HepG2 (cell line): ENCODE results near the gene ZCCHC17. TPM values are rescaled to one million over a fixed set of nuclear protein-coding genes. Genes with fewer than 3 reads are reported as not detected.
A peak's percentile ranks its signal among the peaks of the same experiment; 100 is the strongest.

Source experiments
- CHCHD3 ChIP-seq: sonication (generic); formaldehyde crosslinking; IDR thresholded peaks from 2 replicates; pipeline ENCODE4 v1.8.0; 2022; ENCODE audit warnings: mild to moderate bottlenecking, missing genetic modification reagents, moderate library complexity
- EED ChIP-seq: sonication (generic); formaldehyde crosslinking; IDR thresholded peaks from 2 replicates; pipeline ENCODE4 v1.5.0; 2020; ENCODE audit warnings: mild to moderate bottlenecking, missing genetic modification reagents
- HHEX ChIP-seq: IDR thresholded peaks from 2 replicates; pipeline ENCODE4 v1.6.1; 2016; ENCODE audit warnings: control low read depth
- HOXA3 ChIP-seq: sonication (generic); formaldehyde crosslinking; IDR thresholded peaks from 2 replicates; pipeline ENCODE4 v1.5.0; 2020; ENCODE audit warnings: missing genetic modification reagents
- JUN ChIP-seq: sonication (generic); formaldehyde crosslinking; IDR thresholded peaks from 2 replicates; pipeline ENCODE4 v1.4.0; 2020; ENCODE audit warnings: mild to moderate bottlenecking, missing genetic modification reagents
- MIXL1 ChIP-seq: IDR thresholded peaks from 2 replicates; pipeline ENCODE4 v1.6.1; 2016
- SMYD3 ChIP-seq: sonication (generic); formaldehyde crosslinking; IDR thresholded peaks from 2 replicates; pipeline ENCODE4 v1.8.1; 2023; ENCODE audit warnings: mild to moderate bottlenecking, missing genetic modification reagents
- SOX5 ChIP-seq: IDR thresholded peaks from 2 replicates; pipeline ENCODE4 v1.6.1; 2016; ENCODE audit warnings: borderline replicate concordance
- TARDBP ChIP-seq: sonication (generic); formaldehyde crosslinking; IDR thresholded peaks from 2 replicates; pipeline ENCODE4 v1.8.0; 2022; ENCODE audit warnings: mild to moderate bottlenecking, missing genetic modification reagents
- THAP11 ChIP-seq: IDR thresholded peaks from 2 replicates; pipeline ENCODE4 v1.6.1; 2016; ENCODE audit warnings: missing biosample characterization, missing genetic modification reagents
- ZBTB7B ChIP-seq: sonication (generic); formaldehyde crosslinking; IDR thresholded peaks from 2 replicates; pipeline ENCODE4 v1.4.0; 2020; ENCODE audit warnings: missing genetic modification reagents
- ZNF20 ChIP-seq: sonication (generic); formaldehyde crosslinking; IDR thresholded peaks from 2 replicates; pipeline ENCODE4 v1.4.0; 2020; ENCODE audit warnings: mild to moderate bottlenecking, moderate library complexity, missing genetic modification reagents
- ZNF260 ChIP-seq: sonication (generic); formaldehyde crosslinking; IDR thresholded peaks from 2 replicates; pipeline ENCODE4 v1.4.0; 2020; ENCODE audit warnings: missing genetic modification reagents, low read depth, mild to moderate bottlenecking, borderline replicate concordance
- ZNF546 ChIP-seq: sonication (generic); formaldehyde crosslinking; conservative IDR thresholded peaks from 2 replicates; pipeline ENCODE4 v1.8.1; 2023; ENCODE audit warnings: mild to moderate bottlenecking, missing genetic modification reagents
- ZNF549 ChIP-seq: sonication (generic); formaldehyde crosslinking; IDR thresholded peaks from 2 replicates; pipeline ENCODE4 v1.5.0; 2020; ENCODE audit warnings: missing genetic modification reagents
- ZNF660 ChIP-seq: sonication (generic); formaldehyde crosslinking; IDR thresholded peaks from 2 replicates; pipeline ENCODE4 v1.5.1; 2020; ENCODE audit warnings: mild to moderate bottlenecking, low read depth, missing genetic modification reagents, borderline replicate concordance
- ZNF674 ChIP-seq: sonication (generic); formaldehyde crosslinking; IDR thresholded peaks from 2 replicates; pipeline ENCODE4 v1.5.0; 2020; ENCODE audit warnings: low read depth, mild to moderate bottlenecking, missing genetic modification reagents
- ZNF703 ChIP-seq: sonication (generic); formaldehyde crosslinking; IDR thresholded peaks from 2 replicates; pipeline ENCODE4 v1.5.1; 2020; ENCODE audit warnings: missing genetic modification reagents, mild to moderate bottlenecking, moderate library complexity, borderline replicate concordance
- ZNF878 ChIP-seq: sonication (generic); formaldehyde crosslinking; IDR thresholded peaks from 2 replicates; pipeline ENCODE4 v1.8.1; 2023; ENCODE audit warnings: mild to moderate bottlenecking, missing genetic modification reagents, moderate library complexity
- polyA plus RNA-seq, 8 experiments: library from polyadenylated mRNA; depleted of rRNA in 3 of 8; stranded (reverse) in 7 of 8; unstranded in 1 of 8; fragments of >200 nt; fragmentation: Illumina TruSeq in 4 of 8; extraction: Trizol in 4 of 8; gene quantifications; 2 replicates each; pipeline versions ENCODE4 v1.2.1 to v1.2.3, GENCODE V29; 2011 to 2016; ENCODE audit warnings: low read depth in 4 of 8, missing spikeins in 1 of 8, mixed read lengths in 1 of 8; ENCODE audit not compliant: insufficient read depth in 1 of 8
- total RNA-seq, 5 experiments: library from RNA; depleted of rRNA; stranded (reverse); fragments of >200 nt; fragmentation: Illumina TruSeq; extraction: Trizol; gene quantifications; 2 replicates each; pipeline ENCODE4 v1.2.3, GENCODE V29; 2016; ENCODE audit warnings: low read depth in 1 of 5
- TF ChIP-seq, protein P1 (sequence below): sonication (generic); formaldehyde crosslinking; IDR thresholded peaks from 2 replicates; pipeline ENCODE4 v1.4.0; 2020; ENCODE audit warnings: missing genetic modification reagents
- TF ChIP-seq, protein P2 (sequence below): sonication (generic); formaldehyde crosslinking; IDR thresholded peaks from 2 replicates; pipeline ENCODE4 v1.5.0; 2020; ENCODE audit warnings: mild to moderate bottlenecking, missing genetic modification reagents
- TF ChIP-seq, protein P3 (sequence below): sonication (generic); formaldehyde crosslinking; IDR thresholded peaks from 2 replicates; pipeline ENCODE4 v1.4.0; 2020; ENCODE audit warnings: mild to moderate bottlenecking, missing genetic modification reagents
- TF ChIP-seq, protein P4 (sequence below): IDR thresholded peaks from 2 replicates; pipeline ENCODE4 v1.4.0; 2020; ENCODE audit warnings: mild to moderate bottlenecking, missing genetic modification reagents
- TF ChIP-seq, protein P5 (sequence below): sonication (generic); formaldehyde crosslinking; IDR thresholded peaks from 2 replicates; pipeline ENCODE4 v1.4.0; 2020; ENCODE audit warnings: missing genetic modification reagents, borderline replicate concordance

The ZCCHC17 gene
- total and polyA plus RNA-seq, 2 of the 13 experiments (the other 11 are each of a cell fraction or from before 2014, with no cell fraction given): 20.5 to 53.0 TPM

DNA sequence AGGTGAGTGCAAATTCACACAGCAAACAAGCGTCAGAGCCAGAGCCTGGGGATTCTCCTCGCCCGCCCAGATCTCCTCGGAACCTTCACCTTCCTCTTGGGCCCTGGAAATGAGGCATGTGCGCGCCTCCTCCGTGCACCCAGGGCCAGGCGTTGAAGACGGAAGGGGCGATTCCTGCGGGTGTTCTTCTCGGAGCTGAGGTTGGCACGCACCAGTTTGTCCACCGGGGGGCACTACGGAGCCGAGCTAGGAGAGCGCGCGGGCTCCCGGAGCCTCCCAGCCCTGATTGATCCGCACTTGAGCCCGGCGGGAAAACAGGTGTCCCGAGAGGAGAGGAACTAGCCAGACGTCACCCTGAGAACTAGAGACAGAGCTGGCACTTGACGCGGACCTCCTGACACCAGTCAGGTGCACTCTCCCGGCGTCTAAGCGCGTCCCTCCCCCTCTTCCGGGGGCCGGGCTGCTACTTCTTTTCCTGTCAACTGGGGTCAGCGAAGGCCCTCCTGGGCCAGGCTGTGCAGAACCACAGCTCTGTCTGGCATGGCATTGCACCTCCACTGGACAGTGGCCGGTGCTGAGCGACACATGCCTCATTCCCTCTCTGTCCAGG lies 97.9 kb downstream of the ZCCHC17 start (continued):
- no peak for TF ChIP-seq THAP11 (CRISPR knock-in tag)
- TF ChIP-seq, protein P1, sequence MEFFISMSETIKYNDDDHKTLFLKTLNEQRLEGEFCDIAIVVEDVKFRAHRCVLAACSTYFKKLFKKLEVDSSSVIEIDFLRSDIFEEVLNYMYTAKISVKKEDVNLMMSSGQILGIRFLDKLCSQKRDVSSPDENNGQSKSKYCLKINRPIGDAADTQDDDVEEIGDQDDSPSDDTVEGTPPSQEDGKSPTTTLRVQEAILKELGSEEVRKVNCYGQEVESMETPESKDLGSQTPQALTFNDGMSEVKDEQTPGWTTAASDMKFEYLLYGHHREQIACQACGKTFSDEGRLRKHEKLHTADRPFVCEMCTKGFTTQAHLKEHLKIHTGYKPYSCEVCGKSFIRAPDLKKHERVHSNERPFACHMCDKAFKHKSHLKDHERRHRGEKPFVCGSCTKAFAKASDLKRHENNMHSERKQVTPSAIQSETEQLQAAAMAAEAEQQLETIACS (CRISPR knock-in tag): no peak
- TF ChIP-seq EED (CRISPR knock-in tag): no peak
- no peak for TF ChIP-seq ZNF549 (CRISPR knock-in tag)
- TF ChIP-seq, protein P2, sequence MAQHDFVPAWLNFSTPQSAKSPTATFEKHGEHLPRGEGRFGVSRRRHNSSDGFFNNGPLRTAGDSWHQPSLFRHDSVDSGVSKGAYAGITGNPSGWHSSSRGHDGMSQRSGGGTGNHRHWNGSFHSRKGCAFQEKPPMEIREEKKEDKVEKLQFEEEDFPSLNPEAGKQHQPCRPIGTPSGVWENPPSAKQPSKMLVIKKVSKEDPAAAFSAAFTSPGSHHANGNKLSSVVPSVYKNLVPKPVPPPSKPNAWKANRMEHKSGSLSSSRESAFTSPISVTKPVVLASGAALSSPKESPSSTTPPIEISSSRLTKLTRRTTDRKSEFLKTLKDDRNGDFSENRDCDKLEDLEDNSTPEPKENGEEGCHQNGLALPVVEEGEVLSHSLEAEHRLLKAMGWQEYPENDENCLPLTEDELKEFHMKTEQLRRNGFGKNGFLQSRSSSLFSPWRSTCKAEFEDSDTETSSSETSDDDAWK (CRISPR knock-in tag): no peak
- TF ChIP-seq ZBTB7B: no peak
- no peak for TF ChIP-seq ZNF878 (CRISPR knock-in tag)
- no peak for TF ChIP-seq SMYD3
- no peak for TF ChIP-seq ZNF20 (CRISPR knock-in tag)
- no peak for TF ChIP-seq ZNF260
- TF ChIP-seq JUN (CRISPR knock-in tag): no peak
- no peak for TF ChIP-seq ZNF660
- TF ChIP-seq CHCHD3 (CRISPR knock-in tag): no peak
- TF ChIP-seq MIXL1 (CRISPR knock-in tag): no peak
- TF ChIP-seq HOXA3 (CRISPR knock-in tag): peak; percentile 41; the same call in 1 of the 2 replicates
- no peak for TF ChIP-seq ZNF674 (CRISPR knock-in tag)
- TF ChIP-seq, protein P3, sequence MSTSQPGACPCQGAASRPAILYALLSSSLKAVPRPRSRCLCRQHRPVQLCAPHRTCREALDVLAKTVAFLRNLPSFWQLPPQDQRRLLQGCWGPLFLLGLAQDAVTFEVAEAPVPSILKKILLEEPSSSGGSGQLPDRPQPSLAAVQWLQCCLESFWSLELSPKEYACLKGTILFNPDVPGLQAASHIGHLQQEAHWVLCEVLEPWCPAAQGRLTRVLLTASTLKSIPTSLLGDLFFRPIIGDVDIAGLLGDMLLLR (CRISPR knock-in tag): no peak
- 0 out of 2 replicates have a peak, but pooled peaks have one; percentile 52 for TF ChIP-seq ZNF546
- TF ChIP-seq, protein P4, sequence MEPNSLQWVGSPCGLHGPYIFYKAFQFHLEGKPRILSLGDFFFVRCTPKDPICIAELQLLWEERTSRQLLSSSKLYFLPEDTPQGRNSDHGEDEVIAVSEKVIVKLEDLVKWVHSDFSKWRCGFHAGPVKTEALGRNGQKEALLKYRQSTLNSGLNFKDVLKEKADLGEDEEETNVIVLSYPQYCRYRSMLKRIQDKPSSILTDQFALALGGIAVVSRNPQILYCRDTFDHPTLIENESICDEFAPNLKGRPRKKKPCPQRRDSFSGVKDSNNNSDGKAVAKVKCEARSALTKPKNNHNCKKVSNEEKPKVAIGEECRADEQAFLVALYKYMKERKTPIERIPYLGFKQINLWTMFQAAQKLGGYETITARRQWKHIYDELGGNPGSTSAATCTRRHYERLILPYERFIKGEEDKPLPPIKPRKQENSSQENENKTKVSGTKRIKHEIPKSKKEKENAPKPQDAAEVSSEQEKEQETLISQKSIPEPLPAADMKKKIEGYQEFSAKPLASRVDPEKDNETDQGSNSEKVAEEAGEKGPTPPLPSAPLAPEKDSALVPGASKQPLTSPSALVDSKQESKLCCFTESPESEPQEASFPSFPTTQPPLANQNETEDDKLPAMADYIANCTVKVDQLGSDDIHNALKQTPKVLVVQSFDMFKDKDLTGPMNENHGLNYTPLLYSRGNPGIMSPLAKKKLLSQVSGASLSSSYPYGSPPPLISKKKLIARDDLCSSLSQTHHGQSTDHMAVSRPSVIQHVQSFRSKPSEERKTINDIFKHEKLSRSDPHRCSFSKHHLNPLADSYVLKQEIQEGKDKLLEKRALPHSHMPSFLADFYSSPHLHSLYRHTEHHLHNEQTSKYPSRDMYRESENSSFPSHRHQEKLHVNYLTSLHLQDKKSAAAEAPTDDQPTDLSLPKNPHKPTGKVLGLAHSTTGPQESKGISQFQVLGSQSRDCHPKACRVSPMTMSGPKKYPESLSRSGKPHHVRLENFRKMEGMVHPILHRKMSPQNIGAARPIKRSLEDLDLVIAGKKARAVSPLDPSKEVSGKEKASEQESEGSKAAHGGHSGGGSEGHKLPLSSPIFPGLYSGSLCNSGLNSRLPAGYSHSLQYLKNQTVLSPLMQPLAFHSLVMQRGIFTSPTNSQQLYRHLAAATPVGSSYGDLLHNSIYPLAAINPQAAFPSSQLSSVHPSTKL: peak; percentile 39; the same call in 1 of the 2 replicates
- no peak for TF ChIP-seq TARDBP (CRISPR knock-in tag)
- no peak; the same call in 1 of the 2 replicates for TF ChIP-seq SOX5 (CRISPR knock-in tag)
- TF ChIP-seq, protein P5, sequence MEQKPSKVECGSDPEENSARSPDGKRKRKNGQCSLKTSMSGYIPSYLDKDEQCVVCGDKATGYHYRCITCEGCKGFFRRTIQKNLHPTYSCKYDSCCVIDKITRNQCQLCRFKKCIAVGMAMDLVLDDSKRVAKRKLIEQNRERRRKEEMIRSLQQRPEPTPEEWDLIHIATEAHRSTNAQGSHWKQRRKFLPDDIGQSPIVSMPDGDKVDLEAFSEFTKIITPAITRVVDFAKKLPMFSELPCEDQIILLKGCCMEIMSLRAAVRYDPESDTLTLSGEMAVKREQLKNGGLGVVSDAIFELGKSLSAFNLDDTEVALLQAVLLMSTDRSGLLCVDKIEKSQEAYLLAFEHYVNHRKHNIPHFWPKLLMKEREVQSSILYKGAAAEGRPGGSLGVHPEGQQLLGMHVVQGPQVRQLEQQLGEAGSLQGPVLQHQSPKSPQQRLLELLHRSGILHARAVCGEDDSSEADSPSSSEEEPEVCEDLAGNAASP (CRISPR knock-in tag): no peak; the same call in 1 of the 2 replicates
- no peak for TF ChIP-seq ZNF703 (CRISPR knock-in tag)
- no peak for TF ChIP-seq HHEX (CRISPR knock-in tag)
